A549 (cell line): ENCODE data around the gene CNTNAP2. TPM values are rescaled to one million over a fixed set of nuclear protein-coding genes. Genes with fewer than 3 reads are reported as not detected.

Source experiments
- ATAC-seq, 2 experiments: fragments of 200-7000 bp in 1 of 2; fragments of >200 bp in 1 of 2; cut with Nextera tagmentation in 1 of 2; cut with Tn5 transposase in 1 of 2; 3 replicates each; pipeline versions ENCODE4 v1.8.0 to v1.9.1; 2018 to 2020; ENCODE audit warnings: mild to moderate bottlenecking in 1 of 2, moderate library complexity in 1 of 2
- CTCF ChIA-PET: fragments of 300-600 bp; sonication (Branson Sonifier 250); formaldehyde crosslinking; extraction: SDS; loops from one replicate; lab custom pipeline; 2021; ENCODE audit warnings: antibody characterized with exemption, inconsistent platforms; lab: Yijun Ruan, JAX
- POLR2A ChIA-PET: fragments of 350-600 bp; formaldehyde crosslinking; extraction: SDS; loops from one replicate; lab custom pipeline; 2021; ENCODE audit warnings: antibody characterized with exemption, inconsistent platforms; lab: Yijun Ruan, JAX
- DNase-seq, 2 experiments: peaks; one replicate each; pipeline versions ENCODE4 v3.0.0 to v3.0.0-alpha.2; 2011 to 2016; ENCODE audit warnings: low read depth in 1 of 2, low spot score in 1 of 2
- FAIRE-seq: peaks from 2 replicates; lab custom pipeline; 2011; peaks lifted over from hg19 to GRCh38; lab: Jason Lieb, UNC
- H3K27ac ChIP-seq, 2 experiments: fragments of >200 bp; sonication (Bioruptor Twin); formaldehyde crosslinking; 3 replicates each; pipeline ENCODE4 v1.5.1; 2016 to 2017
- H3K4me1 ChIP-seq: fragments of >200 bp; sonication (Bioruptor Twin); formaldehyde crosslinking; 3 replicates; pipeline ENCODE4 v1.6.1; 2016
- H3K4me2 ChIP-seq: fragments of >200 bp; sonication (Bioruptor Twin); formaldehyde crosslinking; 3 replicates; pipeline ENCODE4 v1.6.1; 2016
- H3K4me3 ChIP-seq: fragments of >200 bp; sonication (Bioruptor Twin); formaldehyde crosslinking; 3 replicates; pipeline ENCODE4 v1.5.1; 2016
- H3K9me3 ChIP-seq: fragments of >200 bp; sonication (Bioruptor Twin); formaldehyde crosslinking; 3 replicates; pipeline ENCODE4 v1.6.1; 2016
- CEBPB ChIP-seq, 2 experiments: fragments of >200 bp in 1 of 2; sonication (Bioruptor Twin) in 1 of 2; formaldehyde crosslinking in 1 of 2; IDR thresholded peaks; 2 replicates each; pipeline ENCODE4 v1.6.1; 2012 to 2016
- CHD4 ChIP-seq: fragments of 200-600 bp; sonication (generic); IDR thresholded peaks from 2 replicates; pipeline ENCODE4 v1.6.1; 2016; ENCODE audit warnings: antibody characterized with exemption, mild to moderate bottlenecking, borderline replicate concordance
- CTCF ChIP-seq: fragments of >200 bp; sonication (Bioruptor Twin); formaldehyde crosslinking; IDR thresholded peaks from 3 replicates; pipeline ENCODE4 v1.5.1; 2016
- E2F6 ChIP-seq: IDR thresholded peaks from 2 replicates; pipeline ENCODE4 v1.6.1; 2012; ENCODE audit warnings: low read depth, borderline replicate concordance
- EHF ChIP-seq: fragments of 250-450 bp; sonication (Bioruptor Pico); IDR thresholded peaks from 2 replicates; pipeline ENCODE4 v1.5.0; 2020; ENCODE audit warnings: mild to moderate bottlenecking
- EHMT2 ChIP-seq: fragments of 200-600 bp; sonication (generic); IDR thresholded peaks from 2 replicates; pipeline ENCODE4 v1.6.1; 2016; ENCODE audit warnings: antibody characterized with exemption, low read depth, mild to moderate bottlenecking, moderate library complexity
- ELK1 ChIP-seq: fragments of 150-350 bp; IDR thresholded peaks from 2 replicates; pipeline ENCODE4 v1.6.1; 2014; ENCODE audit warnings: low read depth, mild to moderate bottlenecking, low read length
- ESRRA ChIP-seq: fragments of 150-350 bp; IDR thresholded peaks from 2 replicates; pipeline ENCODE4 v1.6.1; 2014; ENCODE audit warnings: mild to moderate bottlenecking, low read length, borderline replicate concordance
- FOSB ChIP-seq: fragments of 250-450 bp; sonication (Bioruptor Pico); IDR thresholded peaks from 2 replicates; pipeline ENCODE4 v1.5.0; 2020; ENCODE audit warnings: mild to moderate bottlenecking, moderate library complexity
- HMGXB4 ChIP-seq: fragments of 250-450 bp; sonication (Bioruptor Pico); IDR thresholded peaks from 2 replicates; pipeline ENCODE4 v1.5.0; 2021; ENCODE audit warnings: mild to moderate bottlenecking, moderate library complexity, borderline replicate concordance
- JUNB ChIP-seq: fragments of >200 bp; sonication (Bioruptor Twin); formaldehyde crosslinking; IDR thresholded peaks from 2 replicates; pipeline ENCODE4 v1.6.1; 2016
- KDM1A ChIP-seq: fragments of 200-600 bp; sonication (generic); IDR thresholded peaks from 2 replicates; pipeline ENCODE4 v1.6.1; 2016; ENCODE audit warnings: low read depth, mild to moderate bottlenecking
- MAX ChIP-seq: IDR thresholded peaks from 2 replicates; pipeline ENCODE4 v1.6.1; 2012
- MAZ ChIP-seq: fragments of 150-350 bp; IDR thresholded peaks from 2 replicates; pipeline ENCODE4 v1.6.1; 2014; ENCODE audit warnings: antibody characterized with exemption, low read depth, low read length, borderline replicate concordance
- NFE2L2 ChIP-seq: fragments of 150-350 bp; conservative IDR thresholded peaks from 2 replicates; pipeline ENCODE4 v1.6.1; 2014; ENCODE audit warnings: low read length
- NR3C1 ChIP-seq: fragments of >200 bp; sonication (Bioruptor Twin); formaldehyde crosslinking; IDR thresholded peaks from 3 replicates; pipeline ENCODE4 v1.6.1; 2017
- PHF8 ChIP-seq: fragments of 200-600 bp; sonication (generic); IDR thresholded peaks from 2 replicates; pipeline ENCODE4 v1.6.1; 2016; ENCODE audit warnings: low read depth, mild to moderate bottlenecking, antibody characterized with exemption, moderate library complexity, borderline replicate concordance
- RARB ChIP-seq: fragments of 250-450 bp; sonication (Bioruptor Pico); IDR thresholded peaks from 2 replicates; pipeline ENCODE4 v1.8.0; 2021; ENCODE audit warnings: mild to moderate bottlenecking, moderate library complexity
- RCOR1 ChIP-seq: fragments of 150-350 bp; IDR thresholded peaks from 2 replicates; pipeline ENCODE4 v1.6.1; 2014; ENCODE audit warnings: antibody characterized with exemption, low read length, low read depth
- REST ChIP-seq: fragments of 200-600 bp; sonication (generic); IDR thresholded peaks from 2 replicates; pipeline ENCODE4 v1.6.1; 2016; ENCODE audit warnings: antibody characterized with exemption, mild to moderate bottlenecking, moderate library complexity
- SREBF2 ChIP-seq: fragments of 450-650 bp; IDR thresholded peaks from 2 replicates; pipeline ENCODE4 v1.6.1; 2014; ENCODE audit warnings: mild to moderate bottlenecking, moderate library complexity
- TFCP2L1 ChIP-seq: fragments of 250-450 bp; sonication (Bioruptor Pico); IDR thresholded peaks from 2 replicates; pipeline ENCODE4 v1.5.0; 2021; ENCODE audit warnings: mild to moderate bottlenecking
- TP53 ChIP-seq: fragments of 250-450 bp; sonication (Bioruptor Pico); IDR thresholded peaks from 2 replicates; pipeline ENCODE4 v1.5.0; 2021; ENCODE audit warnings: mild to moderate bottlenecking, moderate library complexity
- USF2 ChIP-seq: fragments of 450-650 bp; IDR thresholded peaks from 2 replicates; pipeline ENCODE4 v1.6.1; 2014; ENCODE audit warnings: antibody characterized with exemption
- WGBS: methylation state at CpG from one replicate; pipeline ENCODE4 v1.1.6; 2017; ENCODE audit errors: missing lambda C conversion rate; 5-methylcytosine and 5-hydroxymethylcytosine counted together
- polyA plus RNA-seq, 4 experiments: library from polyadenylated mRNA; depleted of rRNA in 3 of 4; stranded (reverse); fragments of >200 nt; fragmentation: RNase III in 1 of 4; extraction: RNeasy Plus Mini Kit Qiagen cat#74134 plus additional on column Dnase treatment in 1 of 4; gene quantifications; 2 replicates in 3 of 4; 3 replicates in 1 of 4; pipeline ENCODE4 v1.2.3, GENCODE V29; 2011 to 2017

The CNTNAP2 gene
- polyA plus RNA-seq, 2 of the 4 experiments (the other 2 are of a cell fraction): 0.05 to 0.13 TPM

- Histone ChIP-seq H3K27ac (no peak overlapping the region), H3K9me3 (no peaks in the 10 kb centered on the region), H3K4me2 (no peak overlapping the region), H3K4me1 (no peaks in the 10 kb centered on the region), H3K4me3 (no peak overlapping the region)
- DNase-seq (no peak), FAIRE-seq (peak; percentile 43), ATAC-seq (no peak)
- ChIA-PET CTCF (interaction anchor here (1.0 kb wide), 1 partner anchor 9 kb away, joined by 3 read pairs; no protein-coding TSS in a partner anchor), POLR2A (no interaction called here)
- no peak for TF ChIP-seq NR3C1
- no peak for TF ChIP-seq SREBF2
- TF ChIP-seq NFE2L2: no peak
- no peak for TF ChIP-seq ELK1
- TF ChIP-seq TP53 (CRISPR knock-in tag): no peak
- TF ChIP-seq MAZ: no peak
- no peak for TF ChIP-seq MAX
- TF ChIP-seq FOSB (CRISPR knock-in tag): no peak
- TF ChIP-seq EHF (CRISPR knock-in tag): no peak
- TF ChIP-seq RCOR1: no peak
- no peak for TF ChIP-seq CHD4
- no peak for TF ChIP-seq E2F6
- no peak for TF ChIP-seq TFCP2L1 (CRISPR knock-in tag)
- TF ChIP-seq RARB (CRISPR knock-in tag): no peak
- TF ChIP-seq EHMT2: no peak
- TF ChIP-seq REST: no peak
- no peak for TF ChIP-seq USF2
- TF ChIP-seq ESRRA: no peak
- TF ChIP-seq CTCF: no peak
- WGBS: 4% methylated on average over 2 of the region's 2 CpGs
These were observed 116.0 kb downstream of the CNTNAP2 start for GRCh38 chr7:146232604-146233003.

- WGBS: 0% methylated on average over 1 of the region's 1 CpG
- DNase-seq: no peak
- H3K4me2 ChIP-seq: no peak overlapping the region
- H3K4me1 ChIP-seq: no peaks in the 10 kb centered on the region
- CTCF ChIA-PET: no interaction called here
- no peak for ATAC-seq
- TF ChIP-seq NR3C1 (no peak), NFE2L2 (no peak), CHD4 (no peak), JUNB (no peak), EHF (CRISPR knock-in tag) (no peak), HMGXB4 (CRISPR knock-in tag) (no peak), CEBPB (IDR thresholded peaks at IDR 0.05) (no peak), KDM1A (no peak), PHF8 (no peak)
- TF ChIP-seq, all 56 proteins: peak for 0
- FAIRE-seq: no peak
- Histone ChIP-seq H3K4me3 (no peak overlapping the region), H3K9me3 (no peaks in the 10 kb centered on the region), H3K27ac (no peak overlapping the region)
- POLR2A ChIA-PET: no interaction called here
These were observed 118.6 kb downstream of the CNTNAP2 start for GRCh38 chr7:146235195-146235594.
